Activated CD4-positive, alpha-beta memory T cell treated with anti-CD3 and anti-CD28 coated beads for 36 hours (primary cell): Measurements from ENCODE around the gene RASA4. TPM values are rescaled to one million over a fixed set of nuclear protein-coding genes. Genes with fewer than 3 reads are reported as not detected.
"Not testable (repeated sequence)": the region's sequence is repeated elsewhere in the genome, so short reads cannot be mapped to it uniquely, and the experiment has no call there.

ENCODE experiments used
- CTCF ChIA-PET: fragments of 350-600 bp; sonication (Branson Sonifier 250); formaldehyde crosslinking; loops from one replicate; lab custom pipeline; 2021; ENCODE audit warnings: antibody characterized with exemption, inconsistent platforms; lab: Charles Lee
- POLR2A ChIA-PET: fragments of 350-600 bp; sonication (Branson Sonifier 250); formaldehyde crosslinking; loops from one replicate; lab custom pipeline; 2021; ENCODE audit warnings: antibody characterized with exemption; lab: Charles Lee
- DNase-seq: peaks from one replicate; pipeline ENCODE4 v3.0.0-alpha.2; 2020
- H3K27ac Mint-ChIP-seq: one replicate; pipeline ENCODE4 v1.8.0; 2021; ENCODE audit warnings: mixed read lengths
- H3K27me3 Mint-ChIP-seq: one replicate; pipeline ENCODE4 v1.8.0; 2021; ENCODE audit warnings: mixed read lengths
- H3K36me3 Mint-ChIP-seq: one replicate; pipeline ENCODE4 v1.8.0; 2021; ENCODE audit warnings: mixed read lengths
- H3K4me1 Mint-ChIP-seq: one replicate; pipeline ENCODE4 v1.8.0; 2021; ENCODE audit warnings: low read depth, mixed read lengths
- H3K4me3 Mint-ChIP-seq: one replicate; pipeline ENCODE4 v1.8.0; 2021; ENCODE audit warnings: mild to moderate bottlenecking, mixed read lengths
- H3K9me3 Mint-ChIP-seq: one replicate; pipeline ENCODE4 v1.8.0; 2021; ENCODE audit warnings: mixed read lengths
- intact Hi-C: fragments of 100-400 bp; cut with micrococcal nuclease; formaldehyde crosslinking; loops from one replicate; pipeline ENCODE4 v1.15.1; 2023
- total RNA-seq, 2 experiments: library from RNA; stranded (reverse); gene quantifications; one replicate each; pipeline ENCODE4 v1.2.3, GENCODE V29; 2021

The RASA4 gene
- total RNA-seq, 2 experiments from 2014 or later: 25.2 to 26.8 TPM

DNA sequence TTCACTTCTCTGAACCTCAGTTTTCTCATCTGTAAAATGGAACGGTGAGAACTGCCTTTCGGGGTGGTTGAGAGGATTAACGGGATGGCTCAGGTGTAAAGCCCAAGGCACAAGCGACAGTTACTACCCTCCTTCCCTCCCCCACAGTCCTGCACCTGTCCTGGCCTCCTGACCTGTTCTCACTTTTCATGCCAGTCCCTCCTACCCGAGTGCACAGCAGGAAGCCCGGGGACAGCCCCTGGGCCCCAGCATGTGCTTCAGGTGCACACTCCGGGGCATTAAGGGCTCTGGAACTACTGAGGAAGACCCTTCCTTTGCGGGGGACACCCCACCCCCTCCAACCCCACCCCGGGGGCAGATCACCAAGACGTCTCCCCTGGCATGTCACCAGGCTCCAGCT is 626 bp downstream of the RASA4 start:
- H3K27me3 Mint-ChIP-seq, DNase-seq, H3K9me3 Mint-ChIP-seq, H3K4me1 Mint-ChIP-seq, H3K4me3 Mint-ChIP-seq, CTCF ChIA-PET, intact Hi-C loops, H3K27ac Mint-ChIP-seq, H3K36me3 Mint-ChIP-seq, POLR2A ChIA-PET: not testable (repeated sequence)

DNA sequence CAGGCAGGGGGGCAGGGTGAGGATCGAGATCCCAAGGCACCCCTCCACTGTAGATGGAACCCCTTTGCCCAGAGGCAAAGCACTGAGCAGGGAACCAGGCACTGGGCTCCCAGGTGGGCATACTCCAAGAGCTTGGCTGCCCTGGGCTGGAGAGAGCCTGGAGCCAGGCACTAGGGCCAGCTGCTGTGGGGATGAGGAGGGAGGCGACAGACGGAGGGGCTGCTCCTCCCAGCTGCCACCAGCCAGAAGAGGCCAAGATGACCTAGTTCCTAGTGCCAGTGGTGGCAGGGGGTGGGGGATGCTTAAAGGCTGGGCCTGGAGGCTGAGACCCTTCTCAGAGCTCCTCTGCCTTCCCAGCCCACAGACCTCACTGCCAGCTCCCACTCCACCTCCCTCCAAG is 1.7 kb downstream of the RASA4 start:
- POLR2A ChIA-PET, DNase-seq, H3K4me3 Mint-ChIP-seq, H3K27me3 Mint-ChIP-seq, H3K27ac Mint-ChIP-seq, H3K36me3 Mint-ChIP-seq, H3K4me1 Mint-ChIP-seq, CTCF ChIA-PET, H3K9me3 Mint-ChIP-seq, intact Hi-C loops: not testable (repeated sequence)

DNA sequence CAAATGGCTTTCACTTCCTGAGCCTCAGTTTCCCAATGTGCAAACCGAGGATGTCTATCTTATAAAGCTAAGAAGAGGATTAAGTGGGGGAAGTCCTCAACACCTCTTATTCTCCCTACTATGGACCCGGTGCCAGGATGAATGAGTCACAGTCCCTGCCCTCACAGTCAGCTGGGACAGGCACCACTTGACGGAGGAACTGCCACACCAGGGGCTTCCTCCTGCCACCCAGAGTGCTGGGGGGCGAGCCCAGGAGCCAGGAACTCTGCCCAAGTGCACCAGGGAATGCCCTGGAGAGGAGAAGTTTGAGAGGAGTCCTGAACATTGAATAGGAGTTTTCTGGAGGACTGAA is 2.2 kb downstream of the RASA4 start:
- H3K4me1 Mint-ChIP-seq, H3K27ac Mint-ChIP-seq, DNase-seq, H3K4me3 Mint-ChIP-seq, H3K36me3 Mint-ChIP-seq, H3K9me3 Mint-ChIP-seq, POLR2A ChIA-PET, CTCF ChIA-PET, intact Hi-C loops, H3K27me3 Mint-ChIP-seq: not testable (repeated sequence)

DNA sequence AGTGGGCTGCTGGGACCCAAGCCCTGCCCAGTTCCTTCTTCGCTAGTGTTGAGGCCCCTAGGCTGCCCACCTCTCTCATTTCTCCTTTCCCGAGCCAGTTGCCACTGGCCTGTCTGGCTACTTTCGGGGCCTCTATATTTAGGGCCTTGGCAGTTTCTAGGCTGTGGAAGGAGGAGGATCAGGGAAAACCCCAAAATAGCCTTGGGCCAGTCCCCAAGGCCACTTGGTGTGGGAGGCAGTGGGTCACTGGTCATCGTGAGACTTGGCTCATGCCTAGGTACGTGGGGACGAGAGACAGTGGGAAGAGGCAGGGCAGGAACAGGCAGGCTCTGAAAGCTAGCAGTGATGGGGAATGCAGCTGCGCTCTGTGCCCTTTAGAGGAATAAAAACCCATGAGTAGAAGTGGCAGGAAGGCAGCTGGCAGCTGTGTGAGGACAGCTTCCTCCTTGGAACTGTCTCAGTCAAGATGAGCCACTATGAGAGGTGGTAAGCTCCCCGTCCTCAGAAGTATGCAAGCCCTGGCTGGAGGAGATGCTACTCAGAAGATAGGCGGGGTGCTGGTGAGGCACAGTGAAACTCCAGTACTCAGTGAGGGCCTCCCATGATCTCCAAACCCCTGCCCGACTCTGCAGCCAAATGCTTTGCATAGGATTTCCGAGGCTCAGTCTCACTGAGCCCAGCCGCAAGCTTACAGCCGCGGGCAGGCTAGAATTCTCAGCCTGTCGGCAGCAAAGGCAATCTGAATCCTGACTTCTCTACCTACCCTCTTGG is 2.8 kb downstream of the RASA4 start:
- H3K4me3 Mint-ChIP-seq, H3K4me1 Mint-ChIP-seq, H3K36me3 Mint-ChIP-seq, CTCF ChIA-PET, H3K9me3 Mint-ChIP-seq, H3K27ac Mint-ChIP-seq, POLR2A ChIA-PET, H3K27me3 Mint-ChIP-seq, intact Hi-C loops: not testable (repeated sequence)
- DNase-seq: peak; percentile 10

DNA sequence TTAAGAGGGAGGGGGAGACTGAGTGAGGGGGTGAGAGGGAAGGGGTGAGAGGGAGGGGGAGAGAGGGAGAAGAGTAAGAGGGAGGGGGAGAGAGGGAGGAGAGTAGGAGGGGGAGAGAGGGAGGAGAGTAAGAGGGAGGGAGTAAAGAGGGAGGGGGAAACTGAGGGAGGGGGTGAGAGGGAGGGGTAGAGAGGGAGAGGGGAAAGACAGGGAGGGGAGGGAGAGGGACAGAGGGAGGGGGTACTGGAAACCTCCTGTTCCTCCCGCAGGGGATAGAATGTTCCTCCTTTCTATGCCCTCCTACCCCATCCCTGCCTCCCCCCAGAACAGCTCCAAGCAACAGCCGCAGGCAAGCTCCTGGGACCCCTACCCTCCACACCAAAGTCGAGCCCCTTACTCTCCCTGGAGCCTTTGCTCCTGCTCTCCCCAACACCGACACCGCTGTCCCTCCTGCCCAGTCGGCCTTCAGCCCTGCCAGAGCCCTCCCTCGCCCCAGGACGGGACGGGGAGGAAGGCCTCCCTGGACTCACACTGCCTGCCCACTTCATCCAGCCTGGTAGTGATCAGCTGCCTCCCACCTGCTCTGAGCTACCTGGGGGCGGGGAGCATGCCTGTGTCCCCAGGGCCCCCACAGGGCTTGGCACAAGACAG is 4.8 kb downstream of the RASA4 start:
- DNase-seq, H3K27me3 Mint-ChIP-seq, H3K9me3 Mint-ChIP-seq, intact Hi-C loops, H3K4me1 Mint-ChIP-seq, POLR2A ChIA-PET, H3K36me3 Mint-ChIP-seq, H3K27ac Mint-ChIP-seq, H3K4me3 Mint-ChIP-seq, CTCF ChIA-PET: not testable (repeated sequence)

DNA sequence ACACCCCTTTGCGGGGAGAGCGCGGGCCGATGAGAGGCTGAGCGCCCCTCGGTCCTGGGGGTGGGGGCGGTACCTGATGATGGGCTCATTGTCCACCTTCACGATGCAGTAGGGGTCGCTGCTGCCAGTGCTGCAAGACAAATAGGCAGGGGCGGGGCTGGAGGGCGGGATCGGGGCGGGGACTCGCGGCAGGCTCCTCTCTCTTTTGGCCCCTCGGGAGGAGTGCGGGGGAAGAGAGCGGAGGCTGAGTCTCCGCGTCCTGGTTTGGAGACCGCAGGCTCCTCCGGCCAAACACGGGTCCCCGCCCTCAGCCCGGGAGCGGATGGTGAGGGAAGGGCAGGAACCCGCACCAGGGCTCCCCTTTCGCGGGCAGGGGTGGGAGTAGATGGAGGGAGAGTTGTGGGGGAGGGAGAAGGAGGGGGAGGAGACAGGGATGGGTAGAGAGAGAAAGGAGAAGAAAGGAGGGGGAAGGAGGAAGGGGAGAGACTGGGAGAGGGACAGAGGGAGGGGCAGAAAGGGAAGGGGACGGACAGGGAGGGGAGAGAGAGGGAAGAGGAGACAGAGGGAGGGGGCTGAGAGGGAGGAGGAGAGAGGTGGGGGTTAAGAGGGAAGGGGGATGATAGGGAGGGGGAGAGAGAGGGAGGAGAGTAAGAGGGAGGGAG is 5.4 kb downstream of the RASA4 start:
- not testable (repeated sequence) for H3K4me1 Mint-ChIP-seq, H3K4me3 Mint-ChIP-seq

DNA sequence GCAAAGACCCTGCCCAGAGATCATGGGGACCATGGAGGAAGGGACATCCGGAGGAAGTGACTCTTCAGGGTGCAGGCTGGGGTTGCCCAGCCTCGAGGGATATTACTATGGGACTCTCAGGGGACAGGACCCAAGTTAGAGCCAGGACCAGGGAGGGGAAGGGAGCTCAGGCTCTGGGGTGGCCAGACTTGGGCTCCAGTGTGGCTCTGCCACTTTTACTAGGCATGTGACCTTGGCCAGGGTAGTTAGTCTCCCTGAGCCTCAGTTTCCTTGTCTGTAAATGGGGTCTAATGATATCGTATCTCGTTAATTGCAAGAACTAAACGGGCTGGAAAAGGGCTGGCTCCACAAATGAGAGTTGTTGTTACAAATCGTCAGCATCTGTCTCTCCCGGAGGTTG is 6.1 kb downstream of the RASA4 start:
- H3K27ac Mint-ChIP-seq, CTCF ChIA-PET, H3K4me3 Mint-ChIP-seq, DNase-seq, H3K36me3 Mint-ChIP-seq, H3K4me1 Mint-ChIP-seq, H3K9me3 Mint-ChIP-seq, H3K27me3 Mint-ChIP-seq, intact Hi-C loops, POLR2A ChIA-PET: not testable (repeated sequence)

More for the DNA sequence above, 5.4 kb downstream of the RASA4 start:
- DNase-seq, H3K27me3 Mint-ChIP-seq, intact Hi-C loops, POLR2A ChIA-PET, CTCF ChIA-PET, H3K27ac Mint-ChIP-seq, H3K36me3 Mint-ChIP-seq, H3K9me3 Mint-ChIP-seq: not testable (repeated sequence)

DNA sequence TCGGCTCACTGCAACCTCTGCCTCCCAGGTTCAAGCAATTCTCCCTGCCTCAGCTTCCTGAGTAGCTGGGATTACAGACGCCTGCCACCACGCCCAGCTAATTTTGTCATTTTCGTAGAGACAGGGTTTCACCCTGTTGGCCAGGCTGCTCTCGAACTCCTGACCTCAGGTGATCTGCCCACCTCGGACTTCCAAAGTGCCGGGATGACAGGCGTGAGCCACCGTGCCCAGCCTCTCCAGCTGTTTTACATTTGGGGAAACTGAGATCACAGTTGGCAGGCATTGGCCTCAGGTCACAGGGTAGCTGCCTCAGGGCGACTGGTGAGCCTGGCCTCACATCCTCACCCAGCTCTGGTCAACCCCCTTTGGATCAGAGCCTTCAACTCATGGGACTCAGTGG is 6.8 kb downstream of the RASA4 start:
- H3K27me3 Mint-ChIP-seq, POLR2A ChIA-PET, DNase-seq, H3K9me3 Mint-ChIP-seq, CTCF ChIA-PET, intact Hi-C loops, H3K36me3 Mint-ChIP-seq, H3K27ac Mint-ChIP-seq, H3K4me1 Mint-ChIP-seq, H3K4me3 Mint-ChIP-seq: not testable (repeated sequence)

DNA sequence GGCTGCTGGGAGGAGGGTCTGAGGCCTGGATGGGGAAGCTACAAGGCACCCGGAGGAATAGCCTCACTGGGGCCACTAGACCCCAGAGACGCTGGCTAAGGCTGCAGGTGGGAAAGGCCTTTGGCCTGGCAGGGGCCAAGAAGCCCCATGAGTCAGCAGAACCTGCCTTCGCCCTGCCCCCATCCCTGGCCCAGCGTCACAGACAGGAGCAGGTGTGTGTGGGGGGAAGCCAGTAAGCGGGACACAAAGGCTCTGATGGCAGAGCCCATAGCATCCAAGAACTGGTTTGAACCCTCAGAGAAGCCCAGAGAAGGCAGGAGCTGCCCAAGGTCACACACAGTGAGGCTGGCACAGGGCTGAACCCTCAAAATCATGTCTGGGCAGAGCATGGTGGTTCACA is 9.7 kb downstream of the RASA4 start:
- CTCF ChIA-PET: not testable (repeated sequence)

DNA sequence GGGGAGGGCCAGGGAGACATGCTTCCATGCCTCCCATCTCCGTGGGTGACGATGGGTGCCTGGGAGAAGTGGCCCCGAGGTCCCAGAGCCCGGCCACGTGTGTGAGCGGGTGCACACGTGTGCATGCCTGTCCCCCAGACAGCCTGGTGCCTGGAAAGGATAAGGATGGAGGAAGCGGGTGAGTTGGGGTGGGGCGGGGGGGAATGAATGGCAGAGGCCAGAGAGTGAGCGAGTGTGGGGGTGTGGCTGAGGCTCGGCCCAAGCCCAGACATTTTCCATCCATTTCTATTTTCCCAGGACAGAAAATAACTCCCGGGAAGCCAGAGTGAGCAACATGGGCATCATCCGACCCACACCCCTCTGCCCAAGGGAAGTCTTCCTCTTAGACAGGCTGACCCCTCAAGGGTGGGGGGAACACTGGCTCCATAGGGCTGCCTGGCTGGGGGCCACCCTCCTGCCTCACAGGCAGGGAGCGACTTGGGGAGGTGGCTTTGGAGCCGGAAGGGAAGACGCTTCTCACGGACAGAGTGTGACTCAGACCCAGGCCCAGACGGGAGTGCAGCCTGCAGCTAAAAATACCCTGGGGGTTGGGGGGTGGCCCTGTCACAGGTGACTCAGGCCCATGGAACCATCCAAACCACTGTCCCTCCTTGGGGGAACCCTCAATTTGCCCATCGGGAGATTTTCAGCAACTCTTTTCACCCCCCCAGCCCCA is 12.0 kb downstream of the RASA4 start:
- H3K4me1 Mint-ChIP-seq, H3K9me3 Mint-ChIP-seq, intact Hi-C loops, H3K4me3 Mint-ChIP-seq, CTCF ChIA-PET, H3K27me3 Mint-ChIP-seq, H3K36me3 Mint-ChIP-seq, POLR2A ChIA-PET, H3K27ac Mint-ChIP-seq, DNase-seq: not testable (repeated sequence)

More for the DNA sequence above, 9.7 kb downstream of the RASA4 start:
- H3K27ac Mint-ChIP-seq, H3K36me3 Mint-ChIP-seq, H3K4me3 Mint-ChIP-seq, DNase-seq, H3K27me3 Mint-ChIP-seq, intact Hi-C loops, H3K4me1 Mint-ChIP-seq, H3K9me3 Mint-ChIP-seq, POLR2A ChIA-PET: not testable (repeated sequence)

DNA sequence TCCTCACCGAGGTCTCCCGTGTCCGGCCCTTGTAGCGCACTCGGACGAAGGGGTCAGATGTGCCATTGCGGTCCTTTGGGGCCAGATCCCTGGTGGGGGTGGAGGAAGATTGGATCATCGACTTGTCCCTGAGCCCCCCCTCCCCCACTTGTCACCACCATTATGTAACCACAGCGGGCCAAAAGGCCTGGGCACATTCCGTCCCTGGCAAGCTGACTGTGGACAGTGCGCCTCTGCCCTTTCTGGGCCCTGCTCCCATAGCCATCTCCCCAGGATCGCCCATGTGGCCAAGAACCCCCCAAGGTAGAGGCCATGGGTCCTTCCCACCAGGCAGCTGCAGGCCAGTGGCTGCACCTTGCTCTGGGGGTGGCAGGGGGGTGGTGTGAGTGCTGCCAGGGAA is 14.2 kb downstream of the RASA4 start:
- CTCF ChIA-PET, H3K36me3 Mint-ChIP-seq, H3K27ac Mint-ChIP-seq, intact Hi-C loops, H3K27me3 Mint-ChIP-seq, POLR2A ChIA-PET, H3K4me1 Mint-ChIP-seq, H3K4me3 Mint-ChIP-seq, DNase-seq, H3K9me3 Mint-ChIP-seq: not testable (repeated sequence)

DNA sequence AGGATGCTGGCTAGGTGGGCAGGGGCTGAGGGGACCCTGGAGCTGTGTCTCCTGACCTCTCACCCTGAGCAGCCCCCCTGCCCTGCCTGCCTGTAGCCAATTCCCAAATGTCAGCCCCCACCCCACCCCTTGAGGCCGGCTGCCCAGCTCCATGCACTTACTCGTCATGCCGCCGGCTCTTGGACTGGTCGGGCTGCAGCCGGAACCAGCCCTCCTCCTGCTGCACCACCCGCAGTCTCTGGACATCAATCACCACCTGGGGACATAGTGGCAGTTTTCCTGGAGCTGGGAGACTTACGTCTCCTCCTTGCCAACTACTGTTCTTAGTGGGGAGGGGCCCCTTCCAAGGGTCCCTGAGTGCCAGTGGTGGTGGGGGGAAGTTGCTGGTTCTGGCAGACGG is 16.9 kb downstream of the RASA4 start:
- H3K4me3 Mint-ChIP-seq, H3K27me3 Mint-ChIP-seq, H3K27ac Mint-ChIP-seq, H3K9me3 Mint-ChIP-seq, H3K4me1 Mint-ChIP-seq, DNase-seq, POLR2A ChIA-PET, intact Hi-C loops, CTCF ChIA-PET, H3K36me3 Mint-ChIP-seq: not testable (repeated sequence)
